NB4 (cell line): ENCODE measurements around the gene LIN37.

ENCODE experiments used
- CTCF ChIP-seq: IDR thresholded peaks from one replicate; pipeline ENCODE4 v1.5.1; 2012; ENCODE audit warnings: low read depth, low read length
- MAX ChIP-seq: IDR thresholded peaks from 2 replicates; pipeline ENCODE4 v1.6.1; 2011; ENCODE audit warnings: low read depth, low read length
- POLR2A ChIP-seq: IDR thresholded peaks from 2 replicates; pipeline ENCODE4 v1.6.1; 2011; ENCODE audit warnings: mild to moderate bottlenecking; ENCODE audit not compliant: insufficient read length; ENCODE audit errors: extremely low read depth

GRCh38 chr19:35790981-35791813, 42.8 kb downstream of the LIN37 start:
- TF ChIP-seq CTCF: peak; percentile 10
- TF ChIP-seq POLR2A: no peak
- TF ChIP-seq MAX: no peak
